CD4-positive, alpha-beta T cell treated with Interleukin-10 for 1 hour (primary cell): ENCODE results near the gene CHCHD4.
A peak's percentile ranks its signal among the peaks of the same experiment; 100 is the strongest.

Experiments
- DNase-seq: peaks from one replicate; pipeline ENCODE4 v3.0.0-alpha.2; 2020

CHCHD4 gene

DNA sequence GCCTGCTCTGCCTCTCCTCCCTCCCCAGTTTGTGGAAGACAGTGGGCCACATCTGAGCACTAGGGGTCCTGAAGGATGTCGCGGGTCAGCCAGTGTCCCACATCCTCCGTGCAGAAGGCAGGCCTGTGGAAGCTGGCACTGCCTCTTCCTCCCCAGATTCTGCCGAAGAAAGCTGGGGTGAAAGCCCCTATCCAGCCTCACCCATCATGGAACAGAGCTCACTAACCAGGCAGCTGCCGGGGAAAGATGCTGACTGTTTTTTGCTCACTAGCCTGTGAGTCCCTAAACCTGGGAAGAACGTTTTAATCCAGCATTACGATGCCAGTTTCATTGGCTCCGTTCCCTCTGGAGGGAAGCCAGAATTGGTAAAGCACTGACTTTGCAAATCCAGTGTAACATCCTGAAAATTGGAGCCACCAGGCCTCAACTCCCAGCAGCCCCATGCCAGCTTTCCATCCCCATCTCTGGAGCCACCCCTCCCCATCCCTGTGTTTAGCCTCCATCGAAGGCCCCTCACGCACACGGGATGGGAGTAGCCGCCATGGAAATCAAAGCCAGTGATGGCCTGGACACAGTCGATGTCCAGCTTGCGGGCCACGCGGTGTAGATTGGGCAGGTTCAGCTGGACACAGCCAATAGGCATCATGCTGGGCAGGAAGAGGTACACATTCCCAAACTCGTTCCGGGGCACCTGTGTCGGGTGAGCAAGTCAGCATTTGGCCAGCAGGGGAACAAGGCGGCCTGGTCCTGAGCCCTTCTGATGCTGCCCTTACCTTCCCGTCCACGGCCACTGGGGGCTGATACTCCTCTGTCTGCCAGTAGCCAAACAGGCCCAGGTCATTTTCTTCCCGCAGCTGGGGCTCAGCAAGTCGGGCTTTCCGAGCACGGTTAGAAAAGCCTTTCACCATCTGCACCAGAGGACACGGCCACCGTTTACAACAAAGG lies 23.6 kb upstream of the CHCHD4 start:
- DNase-seq = no peak

DNA sequence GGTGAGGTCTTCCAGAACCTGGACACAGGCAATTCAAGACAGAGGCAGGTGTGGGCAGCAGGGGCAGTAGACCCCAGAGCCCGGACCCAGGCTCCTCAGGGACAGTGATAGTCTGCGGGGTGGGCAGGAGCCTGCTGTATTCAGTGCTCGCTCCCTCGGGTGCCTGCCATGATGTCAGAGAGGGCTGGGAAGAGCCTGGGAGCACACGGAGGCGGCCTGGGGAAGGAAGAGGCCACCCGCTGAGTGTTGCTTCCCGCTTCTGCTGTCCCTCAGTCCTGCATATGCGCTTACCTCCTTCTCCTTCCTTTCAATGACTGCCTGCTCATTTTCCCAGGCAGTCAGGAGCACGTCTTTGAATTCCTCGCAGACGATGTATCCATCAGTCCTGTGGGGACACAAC lies 22.9 kb upstream of the CHCHD4 start:
- no peak for DNase-seq

DNA sequence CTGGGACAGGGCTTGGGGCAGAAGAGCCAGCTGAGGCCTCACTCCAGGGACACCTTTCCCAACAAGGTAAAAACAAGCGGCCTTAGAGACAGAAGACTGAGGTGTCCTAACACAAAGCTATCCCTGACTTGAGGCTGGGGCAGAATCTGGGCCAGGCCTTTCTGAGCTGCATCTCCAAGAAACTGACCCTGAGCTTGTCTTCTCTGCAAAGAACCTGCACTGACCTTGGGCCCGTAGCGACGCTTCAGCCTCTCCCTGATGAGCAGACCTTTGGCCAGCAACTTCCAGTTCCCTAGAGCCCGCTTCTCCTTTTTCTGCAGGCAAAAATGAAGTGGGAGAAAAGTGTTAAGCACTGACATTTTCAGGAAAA lies 22.4 kb upstream of the CHCHD4 start:
- no peak for DNase-seq

DNA sequence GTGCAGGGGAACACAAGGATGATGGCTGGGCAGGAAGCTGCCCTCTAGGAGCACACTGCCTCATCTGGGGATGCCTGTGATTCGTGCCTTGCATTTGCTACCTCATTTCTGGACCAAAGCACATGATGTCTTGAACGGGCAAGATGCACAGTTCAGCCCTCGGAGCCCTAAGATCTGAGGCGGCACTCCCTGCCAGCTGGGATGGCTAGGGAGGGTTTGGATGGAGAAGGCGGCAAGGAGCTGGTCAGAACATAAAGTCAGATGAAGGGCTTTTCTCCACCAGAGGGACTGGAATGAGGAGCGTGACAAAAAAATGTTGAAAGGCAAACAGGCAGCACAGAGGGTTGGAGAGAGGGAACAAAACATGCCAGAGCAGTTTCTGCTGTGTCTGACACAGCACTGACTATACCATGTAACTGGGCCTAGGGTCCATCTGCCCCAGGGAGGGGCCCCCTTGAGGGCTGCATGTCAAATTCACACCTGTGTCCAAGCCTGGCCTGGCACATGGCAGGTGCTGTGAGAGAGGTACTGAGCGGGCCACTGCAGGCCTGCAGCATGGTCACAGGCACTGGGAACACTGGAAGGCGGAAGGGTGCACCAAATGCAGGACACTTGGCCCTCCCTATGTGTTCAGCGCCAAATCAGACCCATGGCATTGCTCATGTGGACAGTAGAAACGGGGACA lies 21.9 kb upstream of the CHCHD4 start:
- no peak for DNase-seq

DNA sequence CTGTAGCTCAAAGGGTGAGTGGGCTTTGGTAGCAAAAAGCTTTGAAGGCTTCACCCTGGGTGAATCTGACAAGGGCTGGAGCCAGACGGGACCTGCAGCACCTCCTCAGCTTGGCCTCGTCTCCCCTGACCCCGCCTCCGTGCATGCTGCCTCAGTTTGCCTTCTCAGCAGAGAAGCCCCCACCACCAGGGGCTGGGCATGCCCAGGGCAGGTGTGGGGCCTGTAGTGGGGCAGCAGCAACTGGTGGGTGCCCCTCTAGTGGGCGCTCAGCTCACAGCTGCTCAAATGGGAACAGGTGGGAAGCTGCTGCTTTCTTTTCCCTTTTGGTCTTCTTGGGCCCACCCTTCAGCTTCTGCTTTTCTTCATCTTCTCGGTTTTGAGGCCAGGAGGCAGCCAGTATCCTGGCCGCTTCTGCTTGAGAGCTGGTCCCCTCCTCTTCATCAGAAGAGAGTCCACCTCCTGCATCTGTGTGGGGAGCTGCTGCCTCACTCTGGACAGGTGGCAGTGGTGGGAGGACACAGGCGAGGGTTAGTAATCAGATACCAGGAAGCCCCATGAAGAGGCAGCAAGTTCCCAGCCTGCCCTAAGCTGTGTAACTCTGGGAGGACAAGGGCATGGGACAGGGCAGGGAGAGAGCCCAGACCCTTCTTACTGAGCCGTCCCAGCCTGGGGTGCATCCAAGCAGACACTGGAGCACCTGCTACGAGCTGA lies 21.2 kb upstream of the CHCHD4 start:
- DNase-seq = no peak

DNA sequence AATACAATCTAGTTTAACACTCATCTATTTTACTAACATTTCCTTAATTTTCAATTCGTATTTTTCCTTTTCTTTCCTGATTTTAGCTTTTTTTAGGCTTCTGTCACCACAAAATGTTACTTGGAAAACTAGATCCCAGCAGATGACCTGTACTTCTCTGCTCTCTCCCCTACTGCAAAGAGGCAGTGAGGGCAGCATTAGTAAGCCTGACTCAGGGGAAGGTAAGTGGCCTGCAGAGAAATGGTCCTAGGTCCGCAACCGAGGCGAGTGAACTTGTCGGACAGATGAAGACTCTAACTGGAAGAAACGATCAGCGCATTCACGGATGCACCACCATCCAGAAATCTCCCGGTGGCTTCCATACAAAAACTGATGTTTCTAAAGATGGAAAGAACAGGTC lies 20.6 kb upstream of the CHCHD4 start:
- DNase-seq = no peak

DNA sequence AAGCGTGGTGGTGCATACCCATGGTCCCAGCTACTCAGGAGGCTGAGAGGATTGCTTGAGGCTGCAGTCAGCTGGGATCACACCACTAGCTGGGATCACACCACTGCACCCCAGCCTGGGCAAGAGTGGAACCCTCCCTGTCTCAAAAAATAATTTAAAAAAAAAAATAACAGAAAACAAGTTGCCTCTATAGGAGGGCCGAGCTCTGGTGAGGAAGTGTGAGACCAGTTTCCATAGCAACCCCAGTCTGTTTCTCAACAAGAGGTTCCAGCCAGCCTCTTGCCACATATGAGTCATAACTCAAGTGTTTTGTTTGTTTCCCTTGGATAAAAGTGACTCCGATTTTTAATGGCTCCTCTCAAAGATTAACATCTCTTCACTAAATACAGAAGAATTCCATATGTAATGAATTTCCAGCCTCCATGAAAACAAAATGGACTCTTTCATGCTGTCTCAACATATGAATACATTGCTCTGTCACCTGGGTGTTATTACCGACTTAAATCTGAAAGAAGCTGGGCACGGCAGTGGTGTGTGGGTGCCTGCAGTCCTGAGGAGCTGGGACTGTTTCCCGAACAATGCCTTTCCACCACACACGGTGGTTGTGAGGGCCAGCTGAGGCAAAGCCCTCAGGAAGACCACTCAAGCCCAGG lies 19.9 kb upstream of the CHCHD4 start:
- peak; percentile 93 for DNase-seq

DNA sequence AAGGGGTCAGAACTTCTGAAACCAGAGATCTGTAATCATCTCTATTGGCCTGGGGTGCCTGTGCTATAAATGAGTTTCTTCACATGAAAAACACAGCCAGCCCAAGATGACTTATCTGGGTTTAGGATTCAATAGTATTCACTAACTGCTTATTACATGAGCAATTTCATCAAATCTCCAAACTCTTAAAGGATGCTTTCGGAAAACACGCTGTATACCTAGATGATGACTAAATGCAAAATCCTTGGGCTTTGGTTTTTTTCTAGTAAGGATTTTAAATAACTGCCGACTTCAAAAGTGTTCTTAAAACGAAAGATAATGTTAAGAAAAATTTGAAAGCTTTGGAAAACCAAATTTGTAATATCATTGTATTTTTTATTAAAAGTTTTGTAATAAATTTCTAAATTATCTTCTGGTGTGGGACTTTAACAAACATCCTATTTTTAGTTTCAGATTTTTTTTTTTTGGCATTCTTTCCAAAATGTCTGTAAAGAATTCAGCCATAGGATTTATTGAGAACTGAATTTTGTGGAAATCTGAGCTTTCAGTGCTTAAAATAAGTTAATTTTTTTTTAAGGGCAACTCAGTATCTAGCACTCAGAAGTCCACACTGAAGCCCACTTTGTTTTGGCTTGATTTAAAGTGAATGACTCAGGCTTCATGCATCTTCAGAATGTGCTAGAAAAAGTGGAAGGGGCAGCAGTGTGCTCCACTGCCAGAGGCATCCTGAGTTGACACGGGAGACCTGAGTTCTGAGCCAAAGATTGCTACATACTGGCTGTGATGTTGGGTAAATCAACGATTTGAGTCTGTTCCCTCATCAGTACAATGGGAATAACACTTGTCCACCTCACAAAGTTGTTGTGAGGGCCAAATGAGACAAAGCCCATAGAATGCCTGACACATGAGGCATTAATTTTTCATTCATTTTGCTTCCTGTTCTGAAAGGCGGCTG lies 18.9 kb upstream of the CHCHD4 start:
- DNase-seq = no peak

DNA sequence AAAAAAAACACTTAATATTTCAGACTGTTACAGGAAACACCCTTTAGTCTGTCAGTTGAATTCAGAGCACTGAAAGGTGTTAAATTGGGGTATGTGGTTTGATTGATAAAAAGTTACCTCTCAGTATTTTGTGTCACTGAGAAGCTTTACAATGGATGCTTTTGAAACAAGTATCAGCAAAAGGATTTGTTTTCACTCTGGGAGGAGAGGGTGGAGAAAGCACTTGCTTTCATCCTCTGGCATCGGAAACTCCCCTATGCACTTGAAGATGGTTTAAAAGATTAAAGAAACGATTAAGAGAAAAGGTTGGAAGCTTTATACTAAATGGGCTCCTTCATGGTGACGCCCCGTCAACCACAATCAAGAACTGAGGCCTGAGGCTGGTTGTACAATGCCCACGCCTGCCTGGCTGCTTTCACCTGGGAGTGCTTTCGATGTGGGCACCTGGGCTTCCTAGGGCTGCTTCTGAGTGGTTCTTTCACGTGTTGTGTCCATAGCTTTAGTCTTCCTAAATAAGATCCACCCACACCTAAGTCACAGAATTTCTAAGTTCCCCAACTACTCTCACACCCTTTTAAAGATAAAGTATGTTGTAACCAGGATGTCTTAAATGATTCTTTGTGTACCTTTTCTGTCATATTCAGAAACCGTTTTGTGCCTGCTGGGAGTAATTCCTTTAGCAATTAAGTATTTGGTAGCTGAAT lies 18.0 kb upstream of the CHCHD4 start:
- peak; percentile 85 for DNase-seq

DNA sequence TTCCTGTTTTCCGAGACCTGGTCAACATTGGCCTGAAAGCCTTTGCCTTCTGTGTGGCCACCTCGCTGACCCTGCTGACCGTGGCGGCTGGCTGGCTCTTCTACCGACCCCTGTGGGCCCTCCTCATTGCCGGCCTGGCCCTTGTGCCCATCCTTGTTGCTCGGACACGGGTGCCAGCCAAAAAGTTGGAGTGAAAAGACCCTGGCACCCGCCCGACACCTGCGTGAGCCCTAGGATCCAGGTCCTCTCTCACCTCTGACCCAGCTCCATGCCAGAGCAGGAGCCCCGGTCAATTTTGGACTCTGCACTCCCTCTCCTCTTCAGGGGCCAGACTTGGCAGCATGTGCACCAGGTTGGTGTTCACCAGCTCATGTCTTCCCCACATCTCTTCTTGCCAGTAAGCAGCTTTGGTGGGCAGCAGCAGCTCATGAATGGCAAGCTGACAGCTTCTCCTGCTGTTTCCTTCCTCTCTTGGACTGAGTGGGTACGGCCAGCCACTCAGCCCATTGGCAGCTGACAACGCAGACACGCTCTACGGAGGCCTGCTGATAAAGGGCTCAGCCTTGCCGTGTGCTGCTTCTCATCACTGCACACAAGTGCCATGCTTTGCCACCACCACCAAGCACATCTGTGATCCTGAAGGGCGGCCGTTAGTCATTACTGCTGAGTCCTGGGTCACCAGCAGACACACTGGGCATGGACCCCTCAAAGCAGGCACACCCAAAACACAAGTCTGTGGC lies 17.1 kb upstream of the CHCHD4 start:
- no peak for DNase-seq

DNA sequence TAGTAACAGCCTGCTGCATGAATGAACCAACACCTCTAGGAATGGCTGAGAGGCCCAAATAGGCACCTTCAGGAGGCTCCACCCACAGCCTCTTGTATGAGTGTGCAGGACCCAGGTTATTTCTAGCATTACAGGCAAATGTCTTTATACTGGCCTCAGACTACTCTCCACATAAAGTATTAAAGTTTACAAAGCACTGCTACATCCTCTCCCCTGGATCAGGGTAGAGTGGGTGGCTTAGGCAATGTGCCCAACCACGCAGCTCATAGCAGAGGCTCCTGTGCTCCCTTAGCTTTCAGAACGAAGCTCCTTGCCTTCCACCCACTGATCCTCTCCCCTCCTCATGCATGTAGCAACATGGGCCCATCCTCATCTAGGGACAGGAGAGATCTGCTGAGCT lies 16.5 kb upstream of the CHCHD4 start:
- DNase-seq = no peak

DNA sequence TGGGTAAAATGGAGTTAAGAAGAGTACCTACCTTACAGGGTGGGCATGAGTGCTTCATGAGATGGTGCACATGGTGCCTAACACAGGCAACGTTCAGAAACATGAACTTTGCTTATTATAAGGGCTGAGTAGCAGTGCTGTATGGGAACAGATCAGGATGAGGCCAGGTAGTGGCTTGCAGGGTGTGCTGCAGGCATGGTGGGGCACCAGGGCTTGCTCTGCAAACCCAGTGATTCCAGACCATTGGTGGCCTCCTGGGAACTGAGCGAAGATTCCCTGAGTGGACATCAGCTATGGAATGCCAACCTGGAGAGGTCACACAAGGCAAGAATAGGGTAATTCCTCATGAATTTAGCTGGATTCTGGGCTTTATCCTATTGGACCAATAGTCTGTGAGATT lies 16.0 kb upstream of the CHCHD4 start:
- no peak for DNase-seq

DNA sequence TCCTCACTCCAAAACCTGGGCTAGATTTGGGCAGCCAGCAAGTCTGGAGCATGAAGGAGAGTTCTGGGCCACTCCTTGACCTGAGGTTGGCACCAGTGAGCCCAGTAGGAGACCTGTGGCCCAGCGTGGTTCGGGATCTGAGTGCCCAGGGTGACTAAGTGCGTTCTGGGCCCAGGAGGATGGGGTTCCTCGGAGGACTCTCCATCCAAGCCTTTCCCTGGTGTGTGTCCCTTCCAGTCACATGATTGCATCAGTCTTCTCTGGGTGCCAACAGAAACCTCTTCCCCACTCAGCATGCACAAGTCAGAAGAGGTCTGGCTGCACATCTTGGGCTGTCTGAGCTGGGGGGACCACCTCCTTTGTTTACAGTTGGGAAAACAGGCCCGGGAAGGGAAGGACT lies 15.1 kb upstream of the CHCHD4 start:
- DNase-seq = no peak

DNA sequence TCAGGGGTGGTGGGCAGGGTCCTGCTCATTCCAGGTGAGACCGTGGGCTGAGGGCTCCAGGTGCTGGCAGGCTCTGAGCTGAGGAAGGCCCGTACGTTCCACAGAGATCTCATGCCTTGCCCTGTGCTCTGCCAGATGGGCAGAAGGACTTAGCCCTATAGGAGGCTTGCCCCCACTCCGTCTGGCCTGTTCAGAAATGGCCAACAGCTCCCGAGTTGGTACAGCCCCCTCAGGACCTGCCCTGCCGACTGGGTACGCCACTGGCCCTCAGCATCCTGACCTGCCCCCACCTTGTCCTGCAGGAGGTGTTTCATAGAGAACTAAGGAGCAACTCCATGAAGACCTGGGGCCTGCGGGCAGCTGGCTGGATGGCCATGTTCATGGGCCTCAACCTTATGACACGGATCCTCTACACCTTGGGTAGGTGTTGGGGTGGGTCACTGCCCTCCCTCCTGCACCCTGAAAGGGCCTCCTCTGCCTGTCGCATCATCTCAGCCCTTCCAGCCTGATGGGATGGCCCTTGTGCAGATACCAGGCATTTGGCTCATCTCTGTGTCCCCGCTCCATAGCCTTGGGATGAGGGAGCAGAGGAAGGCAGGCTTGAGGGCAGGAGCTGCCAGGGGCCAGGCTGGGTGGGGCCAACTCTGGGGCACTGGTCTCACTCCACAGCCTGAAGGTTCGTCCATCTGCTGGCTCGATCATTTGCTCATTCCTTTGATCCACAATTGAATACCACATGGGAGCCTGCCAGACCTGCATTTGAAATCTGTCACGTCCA lies 14.4 kb upstream of the CHCHD4 start:
- no peak for DNase-seq

DNA sequence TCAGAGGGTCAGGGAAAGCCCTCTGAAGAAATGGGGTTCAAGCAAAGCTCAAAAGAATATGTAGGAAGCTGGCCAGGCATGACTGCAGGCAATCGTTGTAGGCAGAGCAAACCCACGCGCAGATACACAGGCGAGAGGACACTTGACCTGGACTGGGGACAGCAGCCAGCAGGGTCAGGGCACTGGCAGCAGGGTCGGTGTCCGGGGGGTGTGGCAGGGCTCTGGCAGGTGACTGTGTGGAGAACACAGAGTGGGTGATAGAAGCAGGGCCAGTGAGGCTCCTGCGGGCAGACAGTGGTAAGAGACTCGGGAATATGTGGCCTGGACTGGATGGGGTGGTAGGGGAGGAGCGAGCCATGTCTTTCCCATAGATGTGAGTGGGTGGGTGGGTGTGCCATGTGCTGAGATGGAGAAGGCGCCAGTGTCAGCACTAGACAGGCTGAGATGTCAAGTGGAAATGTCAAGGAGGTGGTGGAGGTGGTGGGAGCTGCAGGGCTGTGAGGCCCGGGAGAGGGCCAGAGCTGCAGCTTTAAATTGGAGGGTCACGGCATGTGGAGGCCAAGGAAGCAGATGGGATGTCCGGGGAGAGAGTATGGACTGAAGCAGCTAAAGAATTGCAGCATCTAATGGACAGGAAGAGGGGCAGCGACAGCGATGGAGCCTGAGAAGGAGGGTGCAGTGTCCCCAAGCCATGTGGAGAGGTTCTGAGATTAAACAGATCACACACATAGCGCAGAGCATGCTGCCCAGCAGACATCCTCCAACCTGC lies 13.6 kb upstream of the CHCHD4 start:
- no peak for DNase-seq

DNA sequence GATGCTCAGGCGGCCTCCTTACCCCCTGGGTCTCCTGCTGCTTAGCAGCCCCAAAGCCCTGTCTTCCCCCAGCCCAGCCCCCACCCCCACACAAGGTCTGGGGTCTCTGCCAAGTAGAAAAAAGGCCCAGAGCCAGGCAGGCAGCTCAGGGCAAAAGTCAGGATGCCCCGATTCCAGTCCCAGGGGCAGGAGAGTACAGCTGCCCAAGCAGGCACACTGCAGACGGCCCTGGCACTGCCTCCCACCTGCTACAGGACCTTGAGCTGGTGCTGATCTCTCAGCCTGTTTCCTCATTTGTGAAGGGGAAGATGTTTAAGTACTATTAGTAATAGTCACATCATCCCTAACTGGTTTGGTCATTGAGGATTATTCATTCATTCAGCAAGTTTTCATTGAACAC lies 12.8 kb upstream of the CHCHD4 start:
- DNase-seq = no peak

DNA sequence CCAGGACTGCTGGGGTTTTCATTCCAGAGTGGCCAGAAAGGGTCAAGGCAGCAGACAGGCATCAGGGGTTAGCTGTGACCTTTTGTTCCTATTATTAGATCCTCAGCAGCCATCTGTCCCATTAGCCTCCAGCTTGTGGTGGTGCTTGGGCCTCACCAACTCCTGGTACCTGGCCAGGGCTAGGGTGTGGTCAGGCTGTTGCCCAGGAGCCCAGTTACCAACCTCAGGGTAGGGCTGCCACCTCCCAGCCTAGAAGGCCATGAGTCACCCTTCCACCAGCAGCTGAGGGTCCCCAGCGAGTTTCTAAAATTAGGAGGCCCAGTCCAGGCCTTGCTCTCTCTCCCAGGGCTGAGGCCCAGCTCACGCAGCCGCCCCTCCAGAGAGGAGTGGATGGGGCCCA lies 12.3 kb upstream of the CHCHD4 start:
- no peak for DNase-seq

DNA sequence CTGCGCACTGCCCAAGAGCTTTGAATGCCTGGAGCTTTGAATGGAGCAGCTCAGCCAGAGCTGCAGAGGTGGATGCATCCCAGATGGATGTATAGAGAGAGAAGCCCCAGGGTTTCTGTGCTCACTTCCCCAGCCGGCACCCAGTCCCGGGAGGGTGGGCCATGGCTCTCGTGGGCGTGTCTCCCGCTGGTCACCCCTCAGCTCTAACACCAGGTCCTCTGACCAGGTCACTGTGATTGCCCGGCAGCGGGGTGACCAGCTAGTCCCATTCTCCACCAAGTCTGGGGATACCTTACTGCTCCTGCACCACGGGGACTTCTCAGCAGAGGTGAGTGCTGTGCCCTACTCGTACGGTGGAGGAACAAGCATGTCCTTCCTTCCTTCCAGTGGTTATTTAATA lies 10.9 kb upstream of the CHCHD4 start:
- no peak for DNase-seq

DNA sequence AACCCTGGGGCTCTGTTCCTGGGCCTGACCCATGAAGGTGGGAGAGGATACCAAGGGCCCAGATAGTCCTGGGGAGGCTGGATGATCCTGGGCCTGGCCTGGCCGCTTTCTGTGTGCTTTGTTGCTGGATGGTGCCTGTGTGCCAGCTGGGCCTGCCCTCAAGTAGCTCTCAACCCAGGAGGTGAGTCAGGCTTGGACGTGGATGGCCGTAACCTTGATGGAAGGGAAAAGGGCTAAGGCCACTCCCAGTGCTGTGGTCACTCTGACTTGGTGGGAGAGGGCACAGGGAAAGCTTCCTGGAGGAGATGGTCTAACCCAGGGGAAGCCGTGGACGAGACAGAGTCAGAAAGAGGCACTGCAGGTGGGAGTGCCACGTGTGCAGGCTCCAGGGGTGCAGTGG lies 9.6 kb upstream of the CHCHD4 start:
- DNase-seq = no peak
